NCI-H510A (cell line): ENCODE measurements around the gene LIME1.

Source experiments
- DNase-seq: peaks from one replicate; lab custom pipeline; 2025; lab: John Stamatoyannopoulos, UW

The LIME1 gene

GRCh38 chr20:63735859-63736718 is at the start of gene LIME1:
Gene LIME1 (plus strand): TSS chr20:63736664. CDS start chr20:63737550, 886 bp downstream.
- DNase-seq, result no peak

- DNase-seq, result no peak
These were observed 48.9 kb upstream of the LIME1 start for GRCh38 chr20:63687419-63688178.

GRCh38 chr20:63688228-63689045 is 48.0 kb upstream of the LIME1 start:
- no peak for DNase-seq

DNA sequence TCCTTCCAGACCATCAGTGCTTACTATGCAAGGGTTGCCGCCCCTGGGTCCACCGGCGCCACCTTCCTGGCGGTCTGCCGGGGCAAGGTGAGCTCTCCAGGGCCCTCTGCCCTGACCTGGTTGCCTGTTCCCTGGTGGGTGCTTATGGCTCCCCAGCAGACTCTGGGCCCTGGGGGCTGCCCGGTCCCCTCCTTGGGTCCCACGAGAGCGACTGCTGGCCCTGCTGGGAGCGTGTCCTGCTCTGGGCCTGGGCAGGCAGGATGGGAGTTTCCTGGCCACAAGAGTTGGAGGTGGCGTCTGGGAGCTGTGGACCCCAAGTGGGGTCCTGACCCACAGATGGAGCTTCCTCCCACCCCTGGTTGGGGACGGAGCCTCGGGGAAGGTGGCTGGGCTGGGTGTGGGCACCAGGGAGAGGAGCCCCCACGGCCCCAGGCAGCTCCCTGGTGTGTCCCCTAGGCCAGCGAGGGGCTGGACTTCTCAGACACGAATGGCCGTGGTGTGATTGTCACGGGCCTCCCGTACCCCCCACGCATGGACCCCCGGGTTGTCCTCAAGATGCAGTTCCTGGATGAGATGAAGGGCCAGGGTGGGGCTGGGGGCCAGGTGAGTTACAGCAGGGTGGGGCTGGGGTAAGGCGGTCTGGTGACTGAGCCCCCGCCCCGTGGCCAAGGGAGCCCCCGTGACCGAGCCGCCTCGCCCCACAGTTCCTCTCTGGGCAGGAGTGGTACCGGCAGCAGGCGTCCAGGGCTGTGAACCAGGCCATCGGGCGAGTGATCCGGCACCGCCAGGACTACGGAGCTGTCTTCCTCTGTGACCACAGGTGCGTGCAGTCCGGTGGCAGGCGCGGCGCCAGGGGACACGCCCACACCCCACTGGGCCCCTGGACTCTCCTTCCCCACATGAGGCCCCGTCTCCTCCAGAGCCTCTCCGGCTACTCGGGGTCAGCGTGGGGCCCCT is 47.1 kb upstream of the LIME1 start:
- DNase-seq, result no peak

GRCh38 chr20:63690003-63690897 is 46.2 kb upstream of the LIME1 start:
- DNase-seq, result no peak

- no peak for DNase-seq
These were observed 45.4 kb upstream of the LIME1 start for GRCh38 chr20:63690898-63691710.

- no peak for DNase-seq
These were observed 44.6 kb upstream of the LIME1 start for GRCh38 chr20:63691711-63692435.

DNA sequence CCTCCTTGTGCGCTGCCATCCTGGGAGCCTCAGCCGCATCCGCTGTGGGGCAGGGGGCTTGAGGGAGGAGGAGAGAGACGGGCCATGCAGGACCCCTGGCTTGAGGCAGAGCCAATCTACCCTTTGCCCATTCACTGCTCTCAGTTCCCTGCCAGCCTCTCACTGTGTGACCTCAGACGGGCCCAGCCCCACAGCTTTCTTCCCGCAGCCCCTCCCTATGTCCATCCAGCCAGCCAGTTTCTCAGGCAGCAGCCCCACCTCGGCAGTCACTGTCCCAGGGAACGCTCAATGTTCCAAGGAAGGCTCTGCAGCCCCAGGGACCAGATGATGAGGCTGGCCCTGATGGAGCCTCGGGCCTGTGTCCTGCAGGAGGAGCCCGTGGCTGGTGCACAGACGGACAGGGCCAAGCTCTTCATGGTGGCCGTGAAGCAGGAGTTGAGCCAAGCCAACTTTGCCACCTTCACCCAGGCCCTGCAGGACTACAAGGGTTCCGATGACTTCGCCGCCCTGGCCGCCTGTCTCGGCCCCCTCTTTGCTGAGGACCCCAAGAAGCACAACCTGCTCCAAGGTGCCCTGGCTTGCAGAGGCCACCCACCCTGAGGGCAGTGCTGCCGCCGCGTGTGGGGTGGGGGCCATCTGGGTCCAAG is 43.9 kb upstream of the LIME1 start:
- DNase-seq, result no peak

GRCh38 chr20:63693083-63693732 is 43.3 kb upstream of the LIME1 start:
- no peak for DNase-seq

DNA sequence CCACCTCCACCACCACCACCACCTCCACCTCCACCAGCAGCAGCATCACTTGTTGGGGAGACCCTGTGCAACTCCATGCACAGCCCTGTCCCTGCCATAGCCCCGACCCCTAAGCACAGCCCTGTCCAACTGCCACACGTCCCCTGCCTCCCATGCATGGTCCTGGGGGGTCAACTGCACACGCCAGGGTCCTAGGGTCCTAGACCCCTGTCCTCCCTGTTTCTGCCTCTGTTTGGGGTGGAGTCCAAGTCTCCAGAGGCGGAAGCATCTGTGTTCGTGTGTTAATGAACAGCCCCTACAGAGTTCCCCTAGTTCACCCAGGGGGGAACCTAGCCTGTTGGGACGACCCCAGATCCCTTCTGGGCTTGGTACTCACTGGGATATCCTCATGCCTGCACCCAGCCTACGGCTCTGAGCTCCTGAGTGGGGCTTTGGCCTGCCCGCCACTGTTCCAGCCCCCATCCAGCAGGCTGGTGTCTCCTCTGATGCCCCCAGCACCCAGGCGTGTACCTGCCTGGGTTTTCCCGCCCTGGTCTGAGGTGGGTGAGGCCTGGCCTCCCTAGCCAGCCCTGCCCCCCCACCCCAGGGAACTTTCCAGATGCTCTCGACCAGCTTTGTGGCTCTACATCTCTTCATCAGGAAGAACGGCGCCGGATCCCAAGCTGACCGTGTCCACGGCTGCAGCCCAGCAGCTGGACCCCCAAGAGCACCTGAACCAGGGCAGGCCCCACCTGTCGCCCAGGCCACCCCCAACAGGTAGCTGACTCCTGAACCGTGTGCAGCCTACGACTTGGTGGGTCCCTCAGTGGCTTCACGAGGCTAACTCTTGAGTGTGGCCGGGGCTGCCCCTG is 42.5 kb upstream of the LIME1 start:
- no peak for DNase-seq

- no peak for DNase-seq
These were observed 41.7 kb upstream of the LIME1 start for GRCh38 chr20:63694584-63695423.

GRCh38 chr20:63695424-63696305 is 40.8 kb upstream of the LIME1 start:
- DNase-seq, result no peak

DNA sequence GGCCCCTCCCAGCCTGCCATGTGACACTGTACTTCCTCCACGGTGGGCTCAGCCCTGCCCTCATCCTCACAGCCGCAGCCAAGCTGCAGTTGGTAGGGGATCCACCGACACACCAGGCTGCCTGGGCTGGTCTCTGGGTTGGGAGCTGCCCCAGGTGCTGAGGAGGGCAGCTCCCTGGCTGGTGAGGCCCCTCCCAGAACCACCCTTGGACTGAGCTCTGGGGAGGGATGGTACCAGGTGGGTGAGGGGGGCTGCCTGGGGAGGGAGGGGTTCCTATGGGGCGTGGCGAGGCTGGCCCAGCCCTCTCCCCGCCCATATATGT is 40.2 kb upstream of the LIME1 start:
- no peak for DNase-seq

DNA sequence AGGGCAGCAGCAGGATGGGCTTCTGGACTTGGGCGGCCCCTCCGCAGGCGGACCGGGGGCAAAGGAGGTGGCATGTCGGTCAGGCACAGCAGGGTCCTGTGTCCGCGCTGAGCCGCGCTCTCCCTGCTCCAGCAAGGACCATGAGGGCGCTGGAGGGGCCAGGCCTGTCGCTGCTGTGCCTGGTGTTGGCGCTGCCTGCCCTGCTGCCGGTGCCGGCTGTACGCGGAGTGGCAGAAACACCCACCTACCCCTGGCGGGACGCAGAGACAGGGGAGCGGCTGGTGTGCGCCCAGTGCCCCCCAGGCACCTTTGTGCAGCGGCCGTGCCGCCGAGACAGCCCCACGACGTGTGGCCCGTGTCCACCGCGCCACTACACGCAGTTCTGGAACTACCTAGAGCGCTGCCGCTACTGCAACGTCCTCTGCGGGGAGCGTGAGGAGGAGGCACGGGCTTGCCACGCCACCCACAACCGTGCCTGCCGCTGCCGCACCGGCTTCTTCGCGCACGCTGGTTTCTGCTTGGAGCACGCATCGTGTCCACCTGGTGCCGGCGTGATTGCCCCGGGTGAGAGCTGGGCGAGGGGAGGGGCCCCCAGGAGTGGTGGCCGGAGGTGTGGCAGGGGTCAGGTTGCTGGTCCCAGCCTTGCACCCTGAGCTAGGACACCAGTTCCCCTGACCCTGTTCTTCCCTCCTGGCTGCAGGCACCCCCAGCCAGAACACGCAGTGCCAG is 39.7 kb upstream of the LIME1 start, which contains the start of gene TNFRSF6B:
TSS of gene TNFRSF6B (plus strand) at position 25 of the 729 bp plus-strand sequence. CDS start at position 141, 116 bp downstream.
- DNase-seq, result no peak
